GM23338 (cell line): Measurements from ENCODE around the gene TNS4. TPM values are rescaled to one million over a fixed set of nuclear protein-coding genes. Genes with fewer than 3 reads are reported as not detected.

Experiments used
- ATAC-seq: fragments of 200-7000 bp; cut with Tn5 transposase; 3 replicates; pipeline ENCODE4 v1.9.1; 2020
- DNase-seq: peaks from one replicate; pipeline ENCODE4 v3.0.0-alpha.2; 2015; ENCODE audit warnings: low spot score
- H2AFZ ChIP-seq: fragments of 200-600 bp; sonication (generic); 2 replicates; pipeline ENCODE4 v1.8.0; 2016; ENCODE audit warnings: antibody characterized with exemption, mild to moderate bottlenecking, moderate library complexity
- H3F3A ChIP-seq: fragments of 200-600 bp; sonication (generic); replicated peaks from 2 replicates; pipeline ENCODE4 v1.8.0; 2017; ENCODE audit warnings: antibody characterized with exemption, mixed run types, low read depth
- H3K27ac ChIP-seq: fragments of 200-600 bp; sonication (generic); 2 replicates; pipeline ENCODE4 v1.6.1; 2016; ENCODE audit warnings: low read depth
- H3K27me3 ChIP-seq: fragments of 200-600 bp; sonication (generic); 2 replicates; pipeline ENCODE4 v1.8.0; 2016; ENCODE audit warnings: mild to moderate bottlenecking, mixed run types, moderate library complexity; ENCODE audit not compliant: insufficient read depth
- H3K36me3 ChIP-seq: fragments of 200-600 bp; sonication (generic); 2 replicates; pipeline ENCODE4 v1.8.0; 2016; ENCODE audit warnings: mild to moderate bottlenecking; ENCODE audit not compliant: insufficient read depth
- H3K4me1 ChIP-seq: fragments of 200-600 bp; sonication (generic); 2 replicates; pipeline ENCODE4 v1.8.0; 2016; ENCODE audit warnings: mild to moderate bottlenecking, moderate library complexity; ENCODE audit not compliant: insufficient read depth
- H3K4me2 ChIP-seq: fragments of 200-600 bp; sonication (generic); 2 replicates; pipeline ENCODE4 v1.7.1; 2017; ENCODE audit warnings: mixed run types
- H3K4me3 ChIP-seq: fragments of 200-600 bp; sonication (generic); 2 replicates; pipeline ENCODE4 v1.6.1; 2016; ENCODE audit warnings: mixed run types
- H3K79me2 ChIP-seq: fragments of 200-600 bp; sonication (generic); replicated peaks from 2 replicates; pipeline ENCODE4 v1.8.0; 2017; ENCODE audit warnings: mild to moderate bottlenecking; ENCODE audit not compliant: insufficient read depth
- H3K9me2 ChIP-seq: fragments of 200-600 bp; sonication (generic); 2 replicates; pipeline ENCODE4 v1.8.0; 2017; ENCODE audit not compliant: insufficient read depth
- H4K20me1 ChIP-seq: fragments of 200-600 bp; sonication (generic); replicated peaks from 2 replicates; pipeline ENCODE4 v1.8.0; 2017; ENCODE audit warnings: mild to moderate bottlenecking; ENCODE audit not compliant: insufficient read depth
- H3K27ac Mint-ChIP-seq: 2 replicates; pipeline ENCODE4 v1.8.0; 2020; ENCODE audit warnings: inconsistent platforms, mild to moderate bottlenecking, moderate library complexity, mixed read lengths
- H3K27me3 Mint-ChIP-seq: 3 replicates; pipeline ENCODE4 v1.8.0; 2022; ENCODE audit warnings: low read depth, mild to moderate bottlenecking, moderate library complexity, mixed read lengths, inconsistent platforms; ENCODE audit not compliant: insufficient read depth, poor library complexity
- H3K36me3 Mint-ChIP-seq: 3 replicates; pipeline ENCODE4 v1.8.0; 2021; ENCODE audit warnings: low read depth, mild to moderate bottlenecking, inconsistent platforms, moderate library complexity, mixed read lengths
- H3K4me1 Mint-ChIP-seq: 3 replicates; pipeline ENCODE4 v1.8.0; 2020; ENCODE audit warnings: mild to moderate bottlenecking, inconsistent platforms, mixed read lengths
- H3K4me3 Mint-ChIP-seq: 3 replicates; pipeline ENCODE4 v1.8.0; 2021; ENCODE audit warnings: moderate library complexity, mild to moderate bottlenecking, inconsistent platforms, mixed read lengths
- H3K9me3 Mint-ChIP-seq: 3 replicates; pipeline ENCODE4 v1.8.0; 2020; ENCODE audit warnings: moderate library complexity, mild to moderate bottlenecking, inconsistent platforms, mixed read lengths
- CTCF ChIP-seq, 2 experiments: fragments of 200-600 bp in 1 of 2; sonication (generic) in 1 of 2; conservative IDR thresholded peaks; 2 replicates each; pipeline versions ENCODE4 v1.5.1 to v1.6.1; 2016 to 2017; ENCODE audit warnings: antibody characterized with exemption in 2 of 2, low read depth in 2 of 2, mild to moderate bottlenecking in 2 of 2, moderate library complexity in 1 of 2
- EZH2 ChIP-seq: fragments of 200-600 bp; sonication (generic); IDR thresholded peaks from one replicate; pipeline ENCODE4 v1.8.0; 2017; ENCODE audit warnings: antibody characterized with exemption, mild to moderate bottlenecking, low read depth; ENCODE audit not compliant: unreplicated experiment
- JUNB ChIP-seq: IDR thresholded peaks from one replicate; pipeline ENCODE4 v1.6.1; 2016; ENCODE audit warnings: antibody characterized with exemption; ENCODE audit not compliant: unreplicated experiment
- NANOG ChIP-seq: IDR thresholded peaks from 2 replicates; pipeline ENCODE4 v1.6.1; 2016; ENCODE audit warnings: antibody characterized with exemption, borderline replicate concordance
- POLR2AphosphoS5 ChIP-seq: IDR thresholded peaks from 2 replicates; pipeline ENCODE4 v1.6.1; 2016; ENCODE audit warnings: antibody characterized with exemption, low read depth
- STAT1 ChIP-seq: IDR thresholded peaks from one replicate; pipeline ENCODE4 v1.6.1; 2016; ENCODE audit warnings: antibody characterized with exemption; ENCODE audit not compliant: unreplicated experiment
- ZNF114 ChIP-seq: fragments of 250-450 bp; sonication (Bioruptor Pico); IDR thresholded peaks from 2 replicates; pipeline ENCODE4 v1.5.0; 2020; ENCODE audit warnings: mild to moderate bottlenecking, moderate library complexity
- ZNF462 ChIP-seq: fragments of 250-450 bp; sonication (Bioruptor Pico); IDR thresholded peaks from 2 replicates; pipeline ENCODE4 v1.5.0; 2020; ENCODE audit warnings: mild to moderate bottlenecking, moderate library complexity
- polyA plus RNA-seq: library from polyadenylated mRNA; unstranded; fragments of >200 nt; fragmentation: Nextera tagmentation; extraction: Ambion mirVana; gene quantifications from 2 replicates; pipeline ENCODE4 v1.2.1, GENCODE V29; 2016
- total RNA-seq: library from RNA; depleted of rRNA; stranded (reverse); fragments of >200 nt; shearing (Covaris generic); gene quantifications from 2 replicates; pipeline ENCODE4 v1.2.3, GENCODE V29; 2014

The TNS4 gene
- total and polyA plus RNA-seq, 2 experiments from 2014 or later: 0.31 to 4.9 TPM

DNA sequence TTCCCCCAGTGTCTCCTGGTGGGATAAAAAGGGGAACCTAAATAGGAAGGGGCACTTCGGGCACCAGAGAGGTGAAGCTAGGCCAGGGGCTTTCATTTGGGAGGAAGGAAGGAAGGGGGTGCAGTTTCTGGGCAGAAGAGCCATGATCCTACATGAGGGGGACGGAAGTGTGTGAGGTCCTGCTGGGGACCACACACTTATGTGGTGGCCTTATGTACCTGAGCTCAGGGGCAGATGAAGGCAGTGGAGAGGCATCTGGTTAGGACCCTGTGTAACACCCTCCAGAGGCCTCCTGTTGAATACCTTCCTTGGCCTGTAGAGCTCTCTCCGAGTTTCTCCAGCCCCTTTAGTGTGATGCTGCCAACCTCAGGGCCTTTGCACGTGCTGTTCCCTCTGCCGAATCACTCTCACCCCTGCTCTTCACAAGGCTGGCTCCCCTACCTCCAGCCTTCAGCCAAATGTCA lies 37.0 kb downstream of the TNS4 start (continued):
- no peak for TF ChIP-seq ZNF462 (CRISPR knock-in tag)
- no peak for TF ChIP-seq CTCF (conservative IDR thresholded peaks at IDR 0.05; ENCODE audit: low read depth in 2 of 2)
- no peak for TF ChIP-seq POLR2AphosphoS5
- TF ChIP-seq NANOG: no peak
- no peak for TF ChIP-seq ZNF114 (CRISPR knock-in tag)

GRCh38 chr17:40463122-40463550 lies 38.3 kb downstream of the TNS4 start:
- H3K27ac Mint-ChIP-seq: peak overlapping the region; percentile 73
- TF ChIP-seq POLR2AphosphoS5 (no peak), JUNB (no peak), EZH2 (no peak), STAT1 (no peak), ZNF462 (CRISPR knock-in tag) (no peak), ZNF114 (CRISPR knock-in tag) (no peak)

More at GRCh38 chr17:40463122-40463550, 38.3 kb downstream of the TNS4 start:
- Mint-ChIP-seq H3K27me3 (peaks cover 27% of the 10 kb centered on the region), H3K4me1 (peaks cover 50% of the 10 kb centered on the region), H3K4me3 (no peak overlapping the region), H3K36me3 (peaks cover 3% of the 10 kb centered on the region; the same call in 2 of the 3 replicates), H3K9me3 (peaks cover 3% of the 10 kb centered on the region; the same call in 2 of the 3 replicates)
- DNase-seq: peak; percentile 53
- Histone ChIP-seq H3K4me3 (no peak overlapping the region), H3K27me3 (no peaks in the 10 kb centered on the region), H3K4me1 (peaks cover 33% of the 10 kb centered on the region), H3K4me2 (no peak overlapping the region), H3K36me3 (no peaks in the 10 kb centered on the region), H3K9me2 (no peaks in the 10 kb centered on the region), H2AFZ (no peak overlapping the region), H3F3A (0 out of 2 replicates have a peak, but pooled peaks cover 6% of the 10 kb centered on the region), H3K79me2 (no peaks in the 10 kb centered on the region), H4K20me1 (no peaks in the 10 kb centered on the region), H3K27ac (peak overlapping the region; percentile 78)
- ATAC-seq: peak; percentile 70
